ENCODE results near the gene LRRC8D.

- TF ChIP-seq CTCF (IDR thresholded peaks at IDR 0.05; ENCODE audit: insufficient read depth, low read length, poor library complexity, severe bottlenecking) (no peak), EZH2phosphoT487 (conservative IDR thresholded peaks at IDR 0.05; ENCODE audit: low read length) (no peak)
These were observed 42.5 kb downstream of the LRRC8D start for GRCh38 chr1:89863165-89863830.

Measured in SU-DHL-6 (cell line).